CD1c-positive myeloid dendritic cell (primary cell): ENCODE data around the gene COPS9.

Experiments
- DNase-seq: peaks from one replicate; pipeline ENCODE4 v3.0.0-alpha.2; 2016; ENCODE audit errors: extremely low spot score

Gene COPS9

DNA sequence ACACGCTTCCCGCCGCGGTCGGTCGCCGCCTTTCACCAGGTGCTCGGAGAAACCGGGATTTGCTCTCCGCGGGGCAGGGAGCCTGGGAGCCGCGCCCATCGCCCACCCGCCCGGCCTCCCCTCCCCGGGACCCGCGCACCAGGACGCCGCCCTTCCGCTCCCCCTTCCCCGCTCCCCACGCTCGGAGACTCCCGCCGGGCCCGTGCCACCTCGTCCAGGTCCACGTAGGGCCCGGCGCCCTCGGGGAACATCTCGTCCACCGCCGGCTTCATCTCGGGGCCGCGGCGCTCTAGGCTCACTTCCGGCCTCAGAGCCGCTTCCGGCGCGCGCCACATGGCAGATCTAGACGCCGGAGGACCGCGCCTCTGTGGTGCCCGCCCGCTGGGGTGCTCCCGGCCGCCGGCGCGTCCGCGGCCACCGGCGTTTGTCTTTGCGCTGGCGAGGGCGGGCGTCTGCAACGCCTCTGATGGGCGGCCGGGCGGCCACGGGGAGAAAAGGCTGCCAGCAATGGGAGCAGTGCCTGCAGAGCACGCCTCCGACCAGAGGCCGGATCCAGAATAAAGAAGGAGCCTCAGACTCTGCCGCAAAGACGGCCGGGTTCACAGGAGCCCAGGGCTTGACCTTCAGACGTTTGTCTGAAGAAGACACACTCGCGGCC is at the start of gene COPS9:
TSS of gene COPS9 (minus strand) at position 293 of the 658 bp plus-strand sequence. CDS start at position 272, 21 bp downstream.
- DNase-seq, result peak; percentile 92

DNA sequence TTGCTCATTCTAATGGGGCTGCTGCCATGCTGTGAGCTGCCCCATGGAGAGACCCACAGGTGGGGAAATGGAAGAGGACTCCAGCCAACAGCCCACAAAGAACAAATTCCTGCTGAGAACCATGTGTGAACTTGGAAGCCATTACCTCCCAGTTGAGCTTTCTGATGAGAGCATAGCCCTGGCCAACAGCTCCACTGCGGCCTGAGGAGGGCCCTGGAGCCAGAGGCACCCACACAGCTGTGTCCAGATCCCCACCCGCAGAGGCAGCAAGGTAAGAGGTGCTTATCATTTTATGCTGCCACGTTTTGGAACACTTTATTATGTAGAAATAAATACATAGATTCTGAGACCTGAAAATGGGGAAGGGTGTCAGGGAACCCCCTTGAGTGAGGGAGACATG is 48.6 kb upstream of the COPS9 start:
- no peak for DNase-seq

DNA sequence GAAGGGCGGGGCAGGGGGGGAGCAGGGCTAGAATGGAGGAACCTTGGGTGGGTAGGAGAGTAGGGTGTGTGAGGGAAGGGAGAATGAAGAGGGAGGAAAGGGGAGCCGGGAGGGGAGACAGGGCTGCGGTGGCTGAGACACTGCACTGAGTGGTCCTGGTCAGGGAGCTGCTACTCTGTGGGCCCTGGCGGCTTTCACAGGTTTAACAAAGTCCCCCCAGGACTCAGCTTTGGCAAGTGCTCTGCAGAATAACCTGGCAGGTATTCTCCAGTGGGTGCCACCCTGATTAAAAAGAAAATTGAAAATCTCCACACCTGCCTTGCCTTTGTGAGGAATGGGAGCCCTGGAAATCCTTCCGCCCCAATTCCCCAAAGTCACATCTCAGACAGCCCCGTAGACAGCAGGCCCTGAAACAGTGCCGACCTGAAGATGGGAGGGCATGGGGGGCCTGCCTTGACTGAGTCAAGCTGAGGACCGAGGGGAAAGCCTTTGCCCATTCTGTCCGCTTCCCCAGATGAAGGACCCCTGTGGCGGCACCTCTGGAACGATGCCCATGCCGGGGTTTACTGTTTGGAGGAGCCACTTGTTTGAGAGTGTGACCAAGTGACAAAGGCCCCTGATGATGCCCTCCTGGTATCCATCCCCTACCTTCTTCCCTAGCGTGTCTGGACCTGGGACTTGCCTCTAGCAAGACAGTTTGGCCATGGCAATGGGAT is 47.9 kb upstream of the COPS9 start:
- no peak for DNase-seq

DNA sequence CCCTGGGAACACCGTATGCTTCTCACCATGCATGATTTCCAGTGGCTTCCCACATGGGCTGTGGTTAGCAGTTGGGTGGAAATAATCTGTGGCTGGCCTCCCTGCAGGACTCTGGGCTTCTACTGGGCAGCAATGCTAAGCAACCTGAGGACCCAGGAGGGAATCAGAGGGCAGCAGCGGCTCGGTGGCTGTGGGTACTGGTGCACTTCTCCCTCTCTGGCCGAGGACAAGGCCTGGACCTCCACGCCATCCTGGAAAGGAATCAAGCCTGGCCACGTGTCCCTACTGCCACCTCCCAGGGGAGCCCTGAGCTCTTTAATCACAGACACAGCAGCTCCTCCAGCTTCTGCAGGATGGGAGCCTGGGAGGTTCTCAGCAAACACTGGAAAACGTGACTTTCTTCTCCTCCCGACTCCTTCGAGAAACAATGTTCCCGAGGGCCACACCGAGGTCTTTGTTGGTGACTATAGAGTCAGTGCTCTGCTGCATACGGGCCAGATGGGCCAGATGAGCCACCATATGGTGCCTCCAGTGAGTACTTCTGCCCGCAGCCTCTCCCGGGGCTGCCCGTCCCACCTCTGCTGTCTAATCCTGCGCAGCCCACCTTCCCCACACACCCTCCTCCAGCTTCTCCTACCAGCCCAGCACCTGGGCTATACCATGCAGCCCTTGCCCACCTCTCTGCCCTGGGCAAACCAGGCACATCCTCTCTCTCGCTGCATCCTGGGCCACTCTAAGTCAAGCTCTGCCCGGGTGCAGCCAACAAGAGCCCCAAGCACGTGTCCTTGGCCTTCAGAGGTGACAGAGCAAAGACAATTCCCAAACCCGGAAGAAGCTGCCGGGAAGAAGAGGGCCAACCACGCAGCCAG is 47.1 kb upstream of the COPS9 start:
- no peak for DNase-seq

DNA sequence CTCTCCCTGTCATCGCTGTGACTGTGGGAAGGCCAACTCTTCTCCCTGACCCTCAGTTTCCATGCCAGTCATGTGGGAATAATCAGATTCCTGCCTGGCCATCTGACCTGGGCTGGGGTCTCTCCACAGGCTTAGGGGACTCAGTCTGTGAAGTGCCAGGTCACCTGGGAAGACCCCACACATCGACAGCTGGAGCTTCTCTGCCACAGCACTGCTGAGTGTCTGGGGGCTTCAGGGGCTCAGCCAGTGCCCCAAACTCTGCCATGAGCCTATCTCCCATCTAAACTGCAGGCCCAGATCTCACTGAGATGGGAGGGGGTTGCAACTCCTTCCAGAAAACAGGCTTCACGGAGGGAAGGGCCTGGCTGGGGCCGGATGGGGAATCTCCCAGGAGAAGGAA is 46.4 kb upstream of the COPS9 start:
- DNase-seq, result no peak

DNA sequence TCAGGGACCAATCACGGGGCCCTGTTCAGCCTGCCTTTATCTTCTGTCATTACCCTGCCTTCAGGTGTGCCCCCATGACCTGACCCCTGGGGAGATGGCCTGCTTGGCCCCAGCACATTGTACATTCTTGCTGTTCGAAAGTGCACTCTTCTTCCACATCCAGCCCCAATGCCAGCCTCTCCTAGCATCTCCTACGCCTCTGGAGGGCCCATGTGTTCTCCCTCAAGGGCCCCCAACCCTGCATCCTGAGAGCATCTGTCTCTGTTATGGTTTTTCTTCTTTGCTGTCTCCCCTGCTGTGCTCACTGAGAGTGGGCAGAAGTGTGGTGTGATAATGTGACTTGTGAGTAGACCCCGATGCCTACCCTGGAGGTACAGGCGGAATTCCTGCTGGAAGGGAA is 45.9 kb upstream of the COPS9 start:
- no peak for DNase-seq

DNA sequence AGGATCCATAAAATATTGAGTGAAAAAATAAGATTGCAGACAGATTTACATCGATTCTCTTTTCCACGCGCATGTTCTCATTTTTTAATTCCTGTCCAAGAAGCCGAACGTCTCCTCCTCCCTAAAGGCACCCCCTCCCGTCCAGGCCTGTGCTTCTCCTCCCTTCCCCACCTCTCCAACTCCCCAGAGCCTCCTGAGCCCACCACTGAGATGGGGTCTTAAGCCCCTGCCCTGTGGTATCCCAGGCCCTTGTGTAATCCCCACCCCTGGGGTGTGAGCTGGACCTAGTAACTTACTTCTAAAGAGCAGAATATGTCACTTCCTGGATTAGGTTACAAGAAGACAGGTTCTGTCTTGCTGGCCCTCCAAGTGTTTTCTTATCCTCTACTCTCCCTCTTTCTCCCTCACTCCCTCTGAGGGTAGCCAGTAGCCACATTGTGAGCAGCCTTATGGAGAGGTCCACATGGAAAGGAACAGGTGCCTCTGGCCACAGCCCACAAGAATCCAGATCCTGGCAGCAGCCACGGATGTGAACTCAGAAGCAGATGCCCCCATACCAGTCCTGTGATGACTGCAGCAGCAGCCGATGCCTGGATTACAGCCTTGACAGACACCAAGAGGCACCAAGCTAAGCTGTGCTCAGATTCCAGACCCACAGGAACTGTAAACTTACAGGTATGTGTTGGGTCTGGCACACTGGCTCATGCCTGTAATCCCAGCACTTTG is 44.0 kb upstream of the COPS9 start:
- no peak for DNase-seq

DNA sequence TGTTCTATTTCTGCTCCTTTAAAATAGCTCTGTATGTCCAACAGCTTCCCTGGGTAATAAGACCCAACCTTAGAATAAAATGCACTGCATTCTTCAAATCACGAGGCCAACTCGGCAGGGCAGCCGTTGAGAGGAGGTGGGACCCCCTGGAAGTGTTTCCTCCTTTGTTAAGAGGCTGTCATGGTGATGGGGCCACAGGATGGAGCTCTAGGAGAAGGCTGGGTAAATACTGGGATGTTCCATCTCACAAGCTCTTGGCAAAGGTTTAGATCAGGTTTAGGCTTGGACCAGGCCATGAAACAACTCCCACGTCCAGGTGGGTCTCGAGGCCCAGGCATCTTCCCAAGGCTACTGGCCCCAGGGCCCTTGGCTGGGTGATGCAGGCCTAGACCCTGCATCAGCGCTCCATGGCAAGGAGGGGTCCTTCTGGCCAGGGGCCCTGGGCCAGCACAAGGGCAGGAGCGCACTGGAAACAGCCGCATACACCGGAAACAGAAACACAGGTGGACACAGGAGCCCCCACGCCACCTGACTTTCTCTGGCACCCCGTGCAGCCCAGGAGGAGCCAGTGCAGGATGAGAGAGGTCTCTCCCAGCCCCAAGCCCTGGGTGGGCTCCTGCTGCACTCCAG is 43.2 kb upstream of the COPS9 start:
- no peak for DNase-seq

DNA sequence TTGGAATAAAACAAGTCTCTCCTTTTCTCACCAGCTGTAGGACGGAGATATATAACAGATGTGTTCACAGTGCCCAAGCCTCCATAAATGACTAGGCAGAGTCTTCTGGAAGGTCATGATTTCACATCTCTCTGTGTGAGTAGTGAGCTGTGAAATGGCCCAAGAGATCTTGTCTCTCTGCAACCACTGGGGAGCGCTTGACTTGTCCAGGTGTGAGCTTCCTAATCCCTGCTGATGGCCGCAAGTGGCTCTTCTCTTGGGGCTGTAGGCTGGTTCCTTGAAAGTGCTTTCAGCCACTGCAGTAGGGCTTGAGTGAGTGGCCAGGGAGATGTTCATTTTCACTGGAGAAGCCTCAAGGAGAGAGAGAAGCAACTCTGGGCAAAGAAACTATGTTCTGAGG is 42.5 kb upstream of the COPS9 start:
- DNase-seq, result no peak

DNA sequence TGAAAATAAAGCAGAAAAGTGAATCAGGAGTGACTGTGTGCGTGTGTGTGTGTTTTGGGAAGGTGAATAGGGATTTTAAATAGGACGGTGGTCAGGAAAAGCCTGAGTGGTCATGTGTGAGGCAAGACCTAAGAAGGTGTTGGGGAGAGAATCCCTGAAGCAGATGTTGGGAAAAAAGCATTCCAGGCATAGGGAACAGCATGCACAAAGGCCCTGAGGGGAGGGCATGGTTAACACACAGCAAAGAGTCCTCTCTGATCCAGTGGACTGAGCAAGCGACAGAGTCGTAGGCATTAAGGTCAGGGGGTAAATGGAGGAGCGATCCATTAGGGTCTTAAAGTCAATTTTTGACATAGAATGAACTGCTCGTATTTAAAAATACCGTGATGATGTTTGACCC is 38.4 kb upstream of the COPS9 start:
- no peak for DNase-seq

DNA sequence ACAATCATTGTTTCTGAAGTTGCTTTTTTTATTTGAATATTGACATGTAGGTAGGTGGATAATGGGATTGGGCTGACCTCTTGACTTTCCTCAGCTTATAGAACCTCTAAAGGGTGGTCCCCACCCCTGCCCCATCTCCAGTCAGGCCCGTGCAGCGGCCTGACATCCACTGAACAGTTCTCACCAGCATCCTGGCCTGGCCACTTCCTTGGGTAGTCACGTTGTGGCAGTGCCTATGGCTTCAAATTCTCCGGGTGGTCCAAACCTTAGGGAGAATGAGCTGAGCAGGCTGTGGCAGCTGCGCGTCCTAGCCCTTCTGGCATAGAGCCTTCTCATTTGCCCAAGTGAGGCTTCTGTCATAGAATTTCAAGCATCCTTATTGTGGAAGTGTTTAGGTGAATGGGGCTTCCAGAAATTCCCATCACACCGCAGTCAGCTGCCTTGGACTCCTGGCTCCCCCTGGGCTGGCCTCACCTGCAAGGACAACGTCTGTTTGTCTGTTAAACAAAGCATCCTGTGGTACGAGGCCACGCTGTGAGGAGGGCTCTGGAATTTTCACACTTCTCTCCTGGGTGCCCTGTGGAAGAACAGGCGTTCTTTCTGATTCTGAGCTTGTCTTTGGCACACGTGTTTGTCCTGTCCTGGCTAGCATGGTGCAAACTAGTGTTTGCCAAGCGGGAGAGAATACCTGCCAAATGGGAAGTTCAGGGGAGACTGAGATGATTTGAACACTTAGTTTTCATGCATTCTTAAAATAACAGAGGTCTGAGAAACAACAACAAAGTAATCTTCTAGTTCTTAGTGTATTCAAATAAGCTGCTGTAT is 36.2 kb upstream of the COPS9 start:
- DNase-seq, result no peak

DNA sequence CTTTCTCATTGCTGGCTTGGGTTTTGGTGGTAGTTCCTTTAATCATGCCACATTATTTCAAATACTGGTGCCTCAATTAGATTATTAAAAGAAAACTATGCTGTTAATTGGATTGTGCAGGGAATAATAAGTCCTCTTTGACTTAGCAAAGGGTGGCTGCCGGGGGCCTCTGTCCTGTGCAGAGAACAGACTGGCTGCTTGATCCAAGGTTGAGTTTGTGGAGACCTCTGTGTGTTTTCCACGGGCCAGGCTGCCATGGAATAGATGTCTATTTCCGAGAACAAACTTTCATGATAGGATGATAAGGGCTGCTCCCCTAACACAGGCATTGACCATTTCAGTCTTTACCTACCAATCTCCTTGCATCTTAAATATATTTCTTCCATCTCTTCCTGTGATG is 34.8 kb upstream of the COPS9 start:
- no peak for DNase-seq

DNA sequence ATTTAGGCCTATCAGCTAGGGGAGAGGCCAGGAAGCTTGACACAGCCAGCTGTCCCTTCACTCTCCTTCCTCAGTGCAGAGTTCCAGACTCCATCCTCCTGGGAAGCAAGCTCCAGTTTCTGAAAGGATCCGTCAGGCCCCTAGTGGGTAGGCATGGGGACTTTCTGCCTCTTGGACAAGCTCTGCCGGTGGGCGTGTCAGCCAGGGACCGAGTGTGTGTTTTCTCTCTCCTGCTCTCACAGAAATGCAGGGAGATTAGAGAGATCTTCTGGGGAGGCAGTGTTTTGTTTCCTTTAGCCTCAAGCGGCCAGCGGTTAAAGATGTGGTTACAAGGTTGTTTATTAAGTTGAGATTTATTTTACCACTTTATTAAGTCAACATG is 34.2 kb upstream of the COPS9 start:
- no peak for DNase-seq

DNA sequence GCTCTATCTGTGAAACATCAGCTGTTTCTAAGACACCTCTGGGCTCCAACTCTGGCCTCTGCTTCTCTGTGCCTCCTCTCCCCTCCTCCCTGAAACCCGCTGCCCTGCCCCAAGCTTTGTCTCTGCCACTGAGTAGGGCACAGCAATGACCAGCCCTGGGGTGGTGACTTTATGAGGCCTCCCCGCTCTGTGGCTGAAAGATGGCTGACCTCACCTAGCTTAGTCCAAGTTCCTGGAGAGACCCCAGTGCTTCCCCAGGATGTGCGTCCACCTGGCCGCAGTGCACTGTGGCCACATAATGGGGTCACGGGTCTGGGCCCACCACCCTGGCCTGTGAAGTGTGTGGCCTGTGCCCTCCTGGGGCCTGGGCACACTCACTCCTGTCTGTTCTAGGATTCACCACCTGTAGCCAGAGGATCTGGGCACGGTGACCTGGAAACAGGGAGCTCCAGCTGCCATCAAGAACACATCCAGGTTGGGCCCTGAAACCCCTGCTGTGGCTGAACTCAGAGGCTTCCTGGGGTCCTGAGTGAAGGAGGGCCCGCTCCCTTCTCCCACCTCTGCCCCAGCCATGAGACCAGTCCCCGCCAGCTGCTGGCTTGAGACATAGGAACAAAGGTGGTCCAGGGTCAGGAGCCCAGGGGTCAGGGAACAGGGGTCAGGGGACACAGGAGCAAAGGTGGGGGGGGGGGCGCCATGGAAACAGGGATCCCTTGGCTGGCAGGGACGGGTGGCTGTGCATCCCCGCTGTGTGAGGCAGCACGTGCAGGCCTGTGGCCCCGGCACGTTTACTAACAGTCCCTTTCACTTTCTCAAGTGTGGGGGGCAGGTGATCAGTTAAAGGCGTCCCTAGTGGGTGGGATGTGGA is 33.6 kb upstream of the COPS9 start:
- DNase-seq, result no peak

DNA sequence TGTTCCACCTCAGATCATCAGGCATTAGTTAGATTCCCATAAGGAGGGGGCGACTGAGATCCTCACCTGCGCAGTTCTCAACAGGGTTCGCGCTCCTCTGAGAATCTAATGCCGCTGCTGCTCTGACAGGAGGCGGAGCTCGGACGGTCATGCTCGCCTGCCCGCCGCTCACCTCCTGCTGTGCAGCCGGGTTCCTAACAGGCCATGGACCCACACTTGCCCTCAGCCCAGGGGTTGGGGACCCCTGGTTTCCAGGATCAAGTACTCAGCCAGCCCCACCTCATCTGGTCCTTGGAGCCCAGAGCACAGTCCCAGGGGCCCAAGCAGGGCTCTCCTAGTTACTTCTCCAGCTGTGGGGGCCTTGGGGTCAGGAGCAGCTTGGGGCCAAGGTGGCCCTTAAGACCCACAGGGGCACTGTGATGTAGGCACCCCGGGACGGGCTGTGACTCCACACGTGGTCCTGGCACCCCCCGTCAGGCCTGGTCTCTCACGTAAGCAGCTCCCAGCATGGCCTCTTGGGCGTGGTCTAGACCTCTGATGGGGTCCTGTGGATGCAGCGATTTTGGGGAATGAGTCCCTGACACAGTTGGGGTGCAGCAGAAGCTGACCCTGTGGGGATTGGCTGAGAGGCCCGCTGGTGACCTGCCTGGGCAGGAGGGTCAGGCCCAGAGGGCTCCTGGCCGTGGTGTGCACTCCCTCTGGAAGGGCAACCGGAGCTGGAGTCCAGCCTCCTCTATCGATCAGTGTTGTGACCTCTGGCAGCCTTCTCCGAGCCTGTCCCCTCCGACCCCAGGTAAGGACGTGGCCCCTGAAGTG is 32.6 kb upstream of the COPS9 start:
- no peak for DNase-seq

DNA sequence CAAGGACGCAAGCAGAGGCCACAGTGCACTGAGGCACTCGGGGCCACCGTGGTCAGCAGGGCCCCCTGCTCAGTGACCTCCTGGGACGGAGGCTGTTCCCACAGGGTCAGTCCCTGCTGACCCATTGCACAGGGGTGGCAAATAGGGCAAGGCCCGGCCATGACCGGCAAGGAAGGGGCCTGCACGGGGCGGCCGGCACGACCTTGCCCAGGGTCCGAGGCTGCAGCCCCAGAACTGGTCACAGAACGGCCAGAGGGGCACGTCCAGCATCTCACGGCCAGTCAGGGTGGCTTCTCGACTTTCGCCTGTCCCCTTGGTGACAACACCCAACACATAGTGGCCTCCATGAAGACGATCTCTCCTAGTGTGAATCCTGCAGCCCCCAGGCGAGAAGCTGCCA is 31.9 kb upstream of the COPS9 start:
- no peak for DNase-seq

DNA sequence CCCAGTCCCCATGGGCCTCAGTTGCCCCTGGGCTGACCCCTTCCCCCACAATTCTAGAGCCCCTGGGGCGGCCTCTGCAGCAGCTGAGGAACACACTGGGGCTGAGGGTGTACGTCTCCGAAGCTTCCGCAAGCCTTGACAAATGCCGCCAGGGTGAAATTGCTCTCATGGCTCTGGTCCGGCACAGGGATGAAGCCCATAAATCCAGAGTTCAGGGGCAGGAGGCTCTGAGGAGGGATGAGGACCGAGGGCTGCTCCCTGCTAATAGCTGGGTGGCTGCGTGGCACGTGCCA is 31.4 kb upstream of the COPS9 start:
- no peak for DNase-seq

DNA sequence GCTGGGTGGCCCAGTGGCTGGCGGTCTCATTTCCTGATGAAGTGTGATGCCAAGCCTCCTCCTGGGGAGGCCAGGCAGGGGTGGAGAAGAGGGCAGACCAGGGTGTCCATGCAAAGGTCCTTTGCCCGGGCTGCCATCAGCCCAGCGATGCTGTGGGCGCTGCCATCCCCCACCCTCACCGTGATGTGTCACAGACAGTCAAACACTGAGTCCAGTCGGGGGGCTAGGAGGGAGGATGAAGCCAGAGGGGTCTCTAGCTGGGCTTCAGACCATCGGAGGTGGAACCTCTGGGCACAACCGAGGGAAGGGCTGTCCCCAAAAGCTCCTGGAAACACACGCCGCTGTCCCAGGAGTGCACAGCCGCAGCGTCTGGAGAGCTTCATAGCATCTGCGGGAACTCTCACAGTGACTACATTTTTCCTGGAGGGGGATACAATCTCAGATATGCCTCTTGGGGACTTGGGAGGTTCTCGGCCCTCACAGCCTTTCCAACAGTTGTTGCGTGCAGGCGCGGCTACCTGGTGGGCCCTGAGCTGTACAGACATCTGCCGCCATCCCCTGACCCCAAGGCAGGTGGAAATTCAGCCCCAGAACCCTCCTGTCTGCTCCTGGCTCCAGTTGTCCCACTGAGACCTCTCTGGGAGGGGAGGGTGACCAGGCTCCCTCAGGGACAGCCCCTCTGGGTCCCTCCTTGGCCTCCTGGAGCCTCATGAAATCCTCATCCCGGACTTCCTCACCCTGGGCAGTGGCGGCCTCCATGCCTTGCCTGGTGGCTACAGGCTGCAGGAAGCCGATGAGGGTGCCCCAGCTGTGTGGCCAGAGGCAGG is 30.9 kb upstream of the COPS9 start:
- no peak for DNase-seq
